GM18498 (cell line): ENCODE data around the gene AOPEP.

Experiments
- ATAC-seq: cut with Tn5 transposase; IDR thresholded peaks from one replicate; pipeline ENCODE4 v1.9.1; 2021; ENCODE audit warnings: mild to moderate bottlenecking, moderate library complexity; ENCODE audit not compliant: unreplicated experiment

Gene AOPEP

GRCh38 chr9:95075700-95076099, 349.2 kb downstream of the AOPEP start:
- no peak for ATAC-seq

- no peak for ATAC-seq
Observed at GRCh38 chr9:95076696-95077052, 350.2 kb downstream of the AOPEP start.

DNA sequence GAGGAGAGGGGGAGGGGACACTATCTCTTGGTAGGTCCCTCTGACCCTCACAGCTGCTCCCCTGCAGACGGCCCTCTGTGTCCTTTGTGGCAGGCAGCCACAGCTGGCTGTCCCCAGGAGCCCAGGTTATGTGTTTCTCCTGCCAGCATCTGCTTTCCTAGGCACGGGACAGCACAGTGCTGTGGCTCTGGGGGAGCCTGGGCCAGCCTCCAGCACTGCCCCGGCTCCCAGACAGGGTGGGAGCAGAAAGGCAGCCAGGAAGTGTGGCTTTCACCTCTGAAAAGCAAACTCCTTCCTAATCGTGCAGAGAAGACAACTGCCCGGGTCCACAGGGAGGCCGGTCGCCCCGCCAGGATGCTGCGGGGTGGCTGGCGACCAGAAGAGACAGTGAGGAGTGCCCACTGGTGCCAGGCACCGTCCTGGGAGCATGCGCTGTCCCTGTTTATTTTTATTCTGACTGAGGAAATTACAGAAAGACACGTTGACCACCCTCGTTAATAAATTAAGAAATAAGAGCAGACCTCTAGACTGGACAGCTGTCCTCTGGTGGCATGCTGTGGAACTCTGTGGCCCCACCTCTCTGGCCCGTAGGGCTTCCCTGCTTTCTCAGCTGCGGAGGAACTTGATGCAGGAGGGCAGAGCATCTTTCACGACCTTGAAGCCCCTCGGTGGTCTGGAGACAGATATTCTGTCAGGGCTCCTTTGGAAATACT, 350.7 kb downstream of the AOPEP start:
- no peak for ATAC-seq

DNA sequence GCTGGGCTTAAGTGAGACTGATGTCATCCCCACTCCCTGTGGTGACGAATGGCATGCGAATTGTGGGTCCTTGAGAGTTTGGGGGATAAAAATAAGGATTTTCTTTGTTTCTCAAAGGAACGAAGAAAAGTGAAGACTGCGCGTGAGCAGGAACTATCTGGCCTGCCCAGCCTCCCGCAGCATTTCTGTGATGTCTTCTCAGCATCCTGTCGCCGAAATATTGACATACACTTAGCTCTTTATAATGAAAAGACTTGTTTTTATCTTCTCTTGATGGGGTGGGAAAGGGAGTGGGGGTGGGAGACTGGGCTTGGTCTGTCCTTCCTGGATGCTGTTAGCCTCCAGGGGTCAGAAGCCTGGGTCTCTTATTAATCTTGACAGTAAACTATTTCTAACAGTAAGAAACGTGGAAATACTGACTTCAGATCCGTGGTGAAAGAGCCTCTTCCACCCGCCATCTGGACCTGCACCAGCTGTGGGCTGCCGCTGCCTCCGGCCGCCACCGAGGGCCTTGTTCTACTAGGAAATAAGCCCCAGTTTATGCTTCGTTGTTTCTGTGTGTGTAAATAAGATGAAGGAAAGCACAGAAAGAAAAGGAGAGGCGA, 351.4 kb downstream of the AOPEP start:
- no peak for ATAC-seq

- no peak for ATAC-seq
Observed at GRCh38 chr9:95078511-95078910, 352.0 kb downstream of the AOPEP start.

- no peak for ATAC-seq
Observed at GRCh38 chr9:95078939-95079338, 352.4 kb downstream of the AOPEP start.

- no peak for ATAC-seq
Observed at GRCh38 chr9:95079461-95079860, 353.0 kb downstream of the AOPEP start.

DNA sequence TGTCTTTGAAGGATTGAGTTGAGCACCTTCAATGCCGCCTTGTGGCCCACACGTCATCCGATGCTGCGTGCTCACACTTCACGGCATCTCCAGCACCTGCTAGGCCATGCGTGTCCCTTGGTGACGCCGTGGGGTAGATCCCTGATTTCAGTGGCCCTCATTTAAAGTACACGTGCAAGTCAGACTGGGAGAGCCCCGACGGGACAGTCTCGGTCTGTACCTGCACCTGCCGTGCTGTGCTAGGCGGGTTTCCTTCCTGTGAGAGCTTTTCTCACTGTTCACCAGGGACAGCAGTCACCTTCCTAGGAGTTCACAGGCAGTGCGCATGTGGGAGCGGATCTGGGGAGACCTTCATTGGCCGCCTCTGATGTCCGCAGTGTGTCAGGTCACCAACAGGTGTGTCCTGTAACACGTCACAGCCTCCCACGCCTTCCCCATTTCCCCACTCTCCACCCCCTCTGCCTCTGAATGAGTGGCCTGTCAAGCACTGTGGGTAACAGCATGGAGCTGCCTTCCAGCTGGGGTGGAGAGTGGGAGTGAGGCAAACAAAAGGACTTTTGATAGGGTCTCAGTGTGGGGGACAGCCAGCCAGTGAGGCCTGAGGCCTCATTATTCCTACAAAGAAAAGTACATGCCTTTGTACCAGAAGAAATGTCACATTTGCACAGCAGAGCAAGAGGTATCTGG, 354.6 kb downstream of the AOPEP start:
- ATAC-seq: no peak

GRCh38 chr9:95081998-95082397, 355.5 kb downstream of the AOPEP start:
- ATAC-seq: no peak

GRCh38 chr9:95082401-95083084, 356.0 kb downstream of the AOPEP start:
- ATAC-seq: no peak

- ATAC-seq: no peak
Observed at GRCh38 chr9:95083086-95083768, 356.7 kb downstream of the AOPEP start.

DNA sequence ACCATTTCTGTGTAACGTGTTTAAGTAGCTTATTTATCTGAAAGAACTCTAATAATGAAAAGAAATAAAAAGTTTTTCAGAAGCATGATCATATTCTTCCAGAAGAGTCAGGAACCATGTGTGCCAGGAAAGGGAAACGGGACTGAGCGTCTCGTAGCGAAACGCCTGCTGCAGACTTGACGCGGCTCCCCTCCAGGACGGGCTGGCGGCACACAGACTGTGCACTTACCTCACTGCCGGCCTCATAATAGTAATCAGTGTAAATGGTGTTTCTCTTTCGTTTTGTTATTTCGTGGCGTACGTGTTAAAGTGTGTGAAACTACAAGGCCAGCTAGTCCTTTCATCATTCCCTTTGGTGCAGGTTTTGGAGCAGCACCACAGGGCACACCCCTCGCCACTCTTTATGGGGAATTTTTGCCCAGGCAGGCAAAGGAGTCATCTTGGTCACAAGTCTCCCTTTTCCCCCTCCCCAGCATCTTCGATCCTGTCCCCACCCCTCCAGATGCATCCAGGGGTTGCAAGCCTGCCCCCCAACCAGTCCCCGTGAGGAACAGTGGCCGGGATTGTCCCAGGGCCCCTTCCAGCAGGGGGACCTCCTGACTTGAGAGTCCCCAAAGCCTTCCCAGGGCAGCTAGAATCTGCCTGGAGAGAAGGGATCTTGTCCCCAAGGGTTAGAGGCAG, 357.9 kb downstream of the AOPEP start:
- no peak for ATAC-seq

DNA sequence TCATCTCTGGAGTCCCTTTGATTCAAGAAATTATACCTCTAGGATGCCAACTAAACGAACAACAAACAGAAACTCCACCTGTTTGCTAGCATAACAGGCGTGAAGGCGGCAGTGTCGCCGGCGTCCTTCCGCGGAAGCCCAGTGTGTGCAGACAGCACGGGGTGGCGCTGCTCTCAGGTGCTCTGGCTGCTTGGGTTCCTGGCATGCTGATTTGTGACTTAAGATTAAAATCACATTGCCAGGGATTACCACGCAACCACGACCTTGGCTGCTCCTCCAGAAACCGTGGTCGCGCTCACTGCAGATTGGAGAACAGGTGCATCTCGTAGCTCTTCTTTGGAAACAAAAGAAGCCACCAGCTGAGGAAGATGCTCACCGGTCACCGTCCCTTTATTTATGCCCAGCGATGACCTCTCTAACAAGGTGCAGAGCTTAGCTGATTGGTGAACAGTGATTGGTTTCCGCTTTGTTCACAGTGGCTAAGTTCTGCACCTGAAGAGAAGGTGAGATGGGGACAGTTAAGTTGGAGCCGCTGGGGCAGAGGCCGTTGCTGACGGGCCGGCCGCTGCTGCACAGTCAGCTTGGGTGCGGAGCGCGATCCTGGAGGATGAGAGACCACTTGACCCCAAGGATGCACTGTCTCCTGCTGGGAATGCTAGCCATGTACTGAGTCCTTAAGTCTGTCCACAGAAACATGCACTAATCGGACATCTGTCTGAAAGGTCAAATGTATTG, 358.7 kb downstream of the AOPEP start:
- ATAC-seq: no peak

DNA sequence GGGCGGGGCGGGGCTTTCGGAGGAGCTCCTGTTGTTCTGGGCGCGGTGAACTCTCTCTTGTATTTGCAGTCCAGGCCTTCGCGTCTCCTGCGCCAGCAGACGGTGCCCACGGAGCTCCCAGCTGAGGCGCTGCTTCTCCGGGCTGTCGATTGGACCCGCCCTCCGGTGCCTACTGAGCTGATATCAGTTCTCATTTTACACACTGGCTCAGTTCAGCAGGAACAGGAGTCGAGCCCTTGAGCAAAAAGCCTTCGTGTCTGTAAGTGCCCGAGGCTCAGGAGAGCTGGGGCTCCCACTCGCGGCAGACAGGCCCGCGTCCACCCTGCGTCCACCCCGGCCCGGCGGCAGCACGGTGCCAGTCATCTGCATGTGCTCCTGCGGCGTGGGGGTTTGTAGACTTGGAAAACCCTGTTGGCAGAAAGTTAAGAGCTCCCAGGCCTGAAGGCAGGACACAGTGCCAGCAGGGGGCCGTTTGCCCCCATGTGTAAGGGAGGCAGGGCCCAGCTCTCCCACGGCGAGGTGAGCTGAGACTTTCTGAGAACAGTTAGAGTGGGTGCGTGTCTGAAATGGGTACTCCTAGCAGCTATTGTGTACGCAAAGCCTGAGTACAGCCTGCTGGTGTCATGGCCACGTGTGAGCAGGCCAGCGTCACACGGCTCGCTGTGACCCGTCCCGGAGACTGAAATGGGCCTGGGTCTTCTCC, 359.5 kb downstream of the AOPEP start:
- ATAC-seq: no peak

DNA sequence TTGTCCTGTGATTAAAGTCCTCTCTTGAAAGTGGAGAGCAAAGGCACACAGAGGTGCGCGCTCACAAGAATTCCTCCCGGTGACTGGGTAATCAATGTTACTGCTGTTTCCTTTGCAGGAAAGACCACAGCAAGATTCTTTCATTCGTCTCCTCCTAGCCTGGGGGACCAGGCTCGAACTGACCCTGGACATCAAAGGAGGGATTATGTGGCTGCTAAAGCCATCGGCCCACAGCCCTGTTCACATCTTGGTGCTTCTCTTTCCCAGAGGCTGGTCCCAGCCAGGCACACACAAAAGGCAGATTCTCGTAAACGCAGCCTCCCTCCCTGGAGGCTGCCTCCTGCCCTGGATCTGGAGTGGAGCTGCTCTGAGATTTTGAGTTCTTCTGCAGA, 360.1 kb downstream of the AOPEP start:
- ATAC-seq: no peak

DNA sequence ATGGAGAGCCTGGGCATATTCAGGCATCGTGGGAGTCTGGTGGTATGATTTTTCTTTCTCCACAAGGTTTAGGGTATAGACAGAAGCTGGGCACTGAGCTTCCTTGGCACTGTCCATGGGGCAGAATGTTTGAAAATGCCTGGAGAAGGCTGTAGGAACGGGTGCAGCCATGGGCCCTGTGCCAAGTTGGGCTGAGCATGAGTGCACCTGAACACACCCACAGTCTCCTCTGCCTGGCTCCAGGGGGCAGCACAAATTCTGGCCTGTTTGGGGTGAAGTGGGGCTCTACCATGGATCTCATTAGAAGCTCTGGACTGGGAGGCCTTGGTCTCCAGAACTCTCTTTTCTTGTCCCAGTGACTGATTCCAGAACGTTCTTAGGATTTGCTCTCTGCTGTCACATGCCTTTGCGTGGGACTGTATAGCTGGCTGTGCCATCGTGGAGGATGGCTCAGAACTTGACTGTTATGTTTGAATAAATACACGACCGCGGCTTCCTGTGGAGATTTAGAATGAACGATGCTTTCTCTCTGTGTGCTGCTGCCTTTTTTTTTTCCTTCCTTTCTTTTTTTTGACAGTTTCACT, 361.3 kb downstream of the AOPEP start:
- no peak for ATAC-seq

DNA sequence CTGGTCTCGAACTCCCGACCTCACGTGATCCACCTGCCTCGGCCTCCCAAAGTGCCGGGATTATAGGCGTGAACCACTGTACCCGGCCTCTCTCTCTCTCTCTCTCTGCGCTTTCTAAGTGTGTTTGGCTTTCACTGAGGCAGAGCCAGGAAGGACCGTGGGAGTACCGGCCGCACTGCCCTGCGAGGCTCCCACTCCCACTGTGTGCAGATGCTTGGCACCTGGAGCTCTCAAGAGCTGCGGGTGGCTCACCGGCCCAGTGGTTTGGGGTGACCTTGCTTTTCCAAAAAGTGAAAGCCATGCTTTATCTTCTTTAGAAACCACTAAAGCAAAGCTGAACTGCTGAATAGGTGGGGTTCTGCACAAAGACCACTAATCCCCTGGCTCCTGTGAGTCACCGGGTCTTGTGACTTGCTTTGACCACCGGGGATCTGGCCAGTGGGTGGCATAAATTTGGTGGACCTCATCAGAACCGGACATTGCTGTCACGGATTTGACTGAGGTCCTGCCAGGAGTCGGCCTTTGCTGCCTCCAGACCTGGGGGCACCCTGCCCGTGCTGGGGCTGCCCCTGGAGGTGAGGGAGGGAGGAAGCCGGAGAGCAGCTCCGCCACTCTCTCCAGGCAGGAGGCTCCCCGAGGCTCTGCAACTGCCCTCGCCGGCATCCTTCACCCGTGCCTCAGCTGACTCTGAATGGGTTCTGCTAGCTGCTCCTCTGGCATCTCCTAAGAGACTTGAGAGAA, 362.1 kb downstream of the AOPEP start:
- ATAC-seq: no peak
